GM21576 (cell line): ENCODE measurements around the gene CRLF3.
"Not testable (repeated sequence)": the region's sequence is repeated elsewhere in the genome, so short reads cannot be mapped to it uniquely, and the experiment has no call there.

Experiments
- ATAC-seq: cut with Tn5 transposase; IDR thresholded peaks from one replicate; pipeline ENCODE4 v1.9.1; 2021; ENCODE audit warnings: mild to moderate bottlenecking, moderate library complexity; ENCODE audit not compliant: unreplicated experiment

Gene CRLF3

GRCh38 chr17:30824356-30825145 is at the start of gene CRLF3:
TSS of gene CRLF3 (minus strand) at chr17:30824692. CDS start at chr17:30824651, 41 bp downstream.
- peak; percentile 84 for ATAC-seq

DNA sequence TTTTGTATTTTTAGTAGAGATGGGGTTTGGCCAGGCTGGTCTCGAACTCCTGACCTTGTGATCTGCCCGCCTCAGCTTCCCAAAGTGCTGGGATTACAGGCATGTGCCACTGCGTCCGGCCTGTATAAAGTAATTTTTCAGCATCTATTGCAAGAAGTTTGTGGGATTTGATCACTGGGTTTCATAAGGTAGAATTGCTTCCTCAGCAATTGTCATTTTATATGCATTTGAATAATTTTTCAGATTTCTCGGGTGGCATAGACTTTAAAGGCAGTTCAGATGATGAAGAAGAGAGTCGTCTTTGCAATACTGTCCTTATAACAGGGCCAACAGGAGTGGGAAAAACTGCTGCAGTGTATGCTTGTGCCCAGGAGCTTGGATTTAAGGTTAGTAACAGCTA is 44.5 kb upstream of the CRLF3 start:
- ATAC-seq = no peak

- ATAC-seq = no peak
Measured at GRCh38 chr17:30864636-30865035, 40.1 kb upstream of the CRLF3 start.

- no peak for ATAC-seq
Measured at GRCh38 chr17:30858556-30859250, 34.2 kb upstream of the CRLF3 start.

DNA sequence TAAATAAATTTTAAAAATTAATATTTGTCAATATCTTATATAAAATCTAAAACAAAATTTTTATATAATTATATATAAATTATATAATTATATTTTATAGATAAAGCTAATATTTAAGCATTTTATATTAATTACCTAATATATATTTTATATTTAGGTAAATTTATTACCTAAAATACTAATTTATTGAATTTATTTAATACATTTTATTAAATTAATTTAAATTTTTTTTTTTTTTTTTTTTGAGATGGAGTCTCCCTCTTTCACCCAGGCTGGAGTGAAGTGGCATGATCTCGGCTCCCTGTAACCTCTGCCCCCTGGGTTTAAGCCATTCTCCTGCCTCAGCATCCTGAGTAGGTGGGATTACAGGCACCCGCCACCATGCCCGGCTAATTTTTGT is 29.7 kb upstream of the CRLF3 start:
- no peak for ATAC-seq

DNA sequence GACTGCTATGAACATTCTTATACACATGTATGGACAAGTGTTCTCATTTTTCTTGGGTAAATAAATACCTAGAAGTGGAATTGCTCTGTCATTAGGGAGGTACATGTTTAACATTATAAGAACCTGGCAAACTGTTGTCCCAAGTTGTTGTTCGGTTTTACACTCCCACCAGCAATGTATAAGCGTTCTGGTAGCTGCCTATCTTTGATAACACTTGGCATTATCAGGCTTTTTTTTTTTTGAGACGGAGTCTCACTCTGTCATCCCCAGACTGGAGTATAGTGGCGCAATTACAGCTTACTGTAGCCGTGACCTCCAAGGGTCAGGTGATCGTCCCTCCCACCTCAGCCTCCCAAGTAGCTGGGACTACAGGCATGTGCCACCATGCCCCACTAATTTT is 23.5 kb upstream of the CRLF3 start:
- no peak for ATAC-seq

DNA sequence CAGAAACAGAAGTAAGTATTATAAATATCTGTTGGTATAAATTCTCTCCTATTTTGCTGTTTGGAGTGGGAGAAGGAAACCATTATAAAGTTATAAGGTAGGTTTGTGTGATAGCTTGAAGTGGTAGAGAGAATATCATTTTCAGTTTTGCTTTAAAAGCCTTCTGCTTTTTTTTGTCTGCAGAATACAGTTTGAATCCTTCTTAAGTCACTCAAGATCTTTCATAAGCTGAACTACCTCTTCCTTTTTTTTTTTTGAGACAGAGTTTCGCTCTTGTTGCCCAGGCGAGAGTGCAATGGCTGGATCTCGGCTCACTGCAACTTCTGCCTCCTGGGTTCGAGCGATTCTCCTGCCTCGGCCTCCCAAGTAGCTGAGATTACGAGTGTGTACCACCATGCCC is 16.3 kb upstream of the CRLF3 start:
- ATAC-seq = no peak

DNA sequence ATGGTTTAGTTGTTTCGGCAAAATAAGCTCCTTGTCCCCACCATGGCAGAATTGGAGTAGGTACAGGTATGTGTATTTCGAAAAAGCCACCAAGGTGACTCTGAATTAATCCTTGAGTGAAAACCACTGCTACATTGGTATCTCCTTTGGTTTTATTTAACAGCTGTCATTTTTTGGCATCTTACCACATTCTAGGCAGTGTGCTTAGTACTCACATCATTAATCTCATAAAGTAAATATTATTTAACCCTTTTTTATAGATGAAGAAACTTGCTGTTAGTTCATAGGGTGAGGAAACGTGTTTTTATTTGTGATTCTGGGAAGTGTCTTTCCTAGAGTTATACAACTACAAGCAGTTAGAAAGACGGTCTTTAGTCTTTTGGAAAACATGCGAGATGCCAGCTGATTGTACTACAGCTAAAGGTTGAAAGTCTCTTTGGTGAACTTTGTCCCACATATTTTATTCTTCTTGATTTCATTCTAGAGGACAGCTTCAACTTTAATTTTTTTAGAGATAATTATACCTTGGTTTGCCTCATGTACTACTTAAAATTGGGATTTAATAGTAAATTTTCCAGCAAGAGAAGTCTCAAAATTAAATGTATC is 13.8 kb upstream of the CRLF3 start:
- no peak for ATAC-seq

DNA sequence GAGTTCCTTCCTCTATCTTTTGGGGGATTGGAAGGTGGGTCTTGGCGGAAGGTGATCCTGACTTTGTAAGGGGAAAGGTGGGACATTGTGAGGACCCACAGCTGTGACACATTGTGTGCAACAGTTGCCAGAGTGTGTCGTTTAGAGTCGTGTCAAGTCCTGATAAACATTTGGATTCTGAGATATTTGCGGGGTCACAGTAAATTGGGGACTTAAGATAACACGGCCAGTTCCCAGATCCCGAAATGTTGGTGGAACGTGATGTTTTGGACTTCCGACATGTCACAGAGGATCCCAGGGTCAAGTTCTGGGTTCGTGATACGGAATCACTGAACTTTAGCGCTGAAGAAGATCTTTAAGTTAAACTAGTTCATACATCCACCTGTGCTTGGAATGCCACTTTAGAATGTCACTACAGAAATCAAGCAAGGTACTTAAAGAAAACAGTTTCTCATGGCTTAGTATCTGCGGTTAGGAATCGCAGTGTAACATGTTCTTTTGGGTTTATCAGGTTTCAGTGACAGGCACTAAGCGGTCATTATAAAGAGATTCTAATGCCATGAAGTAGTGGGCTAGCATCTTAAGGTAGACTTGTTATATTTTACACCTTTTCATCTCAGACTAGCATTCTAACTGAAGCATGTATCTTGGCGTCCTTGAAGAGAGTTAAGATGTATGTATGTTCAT is 8.1 kb upstream of the CRLF3 start:
- ATAC-seq = no peak

- peak; percentile 75 for ATAC-seq
Measured at GRCh38 chr17:30831663-30832437, 7.4 kb upstream of the CRLF3 start, which contains the start of gene ATAD5. TSS of gene ATAD5 (plus strand) at chr17:30831966. CDS start at chr17:30832348, 382 bp downstream.

GRCh38 chr17:30831257-30831656 is 6.8 kb upstream of the CRLF3 start:
- ATAC-seq = no peak

GRCh38 chr17:30829022-30829421 is 4.5 kb upstream of the CRLF3 start:
- ATAC-seq = no peak

DNA sequence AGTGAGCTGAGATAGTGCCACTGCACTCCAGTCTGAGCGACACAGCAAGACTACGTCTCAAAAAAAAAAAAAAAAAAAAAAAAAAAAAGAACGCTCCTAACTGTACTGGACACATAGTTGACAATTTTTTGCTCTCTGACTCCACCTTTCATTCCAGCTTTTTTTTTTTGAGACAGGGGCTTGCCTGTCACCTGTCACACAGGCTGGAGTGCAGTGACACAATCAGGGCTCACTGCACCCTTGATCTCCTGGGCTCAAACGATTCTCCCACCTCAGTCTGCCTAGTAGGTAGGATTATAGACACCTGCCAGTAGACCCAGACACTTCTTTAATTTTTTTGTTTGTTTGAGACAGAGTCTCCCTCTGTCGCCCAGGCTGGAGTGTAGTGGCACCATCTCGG is 2.6 kb upstream of the CRLF3 start:
- ATAC-seq = no peak

- peak; percentile 4 for ATAC-seq
Measured at GRCh38 chr17:30824002-30824355, 513 bp downstream of the CRLF3 start.

DNA sequence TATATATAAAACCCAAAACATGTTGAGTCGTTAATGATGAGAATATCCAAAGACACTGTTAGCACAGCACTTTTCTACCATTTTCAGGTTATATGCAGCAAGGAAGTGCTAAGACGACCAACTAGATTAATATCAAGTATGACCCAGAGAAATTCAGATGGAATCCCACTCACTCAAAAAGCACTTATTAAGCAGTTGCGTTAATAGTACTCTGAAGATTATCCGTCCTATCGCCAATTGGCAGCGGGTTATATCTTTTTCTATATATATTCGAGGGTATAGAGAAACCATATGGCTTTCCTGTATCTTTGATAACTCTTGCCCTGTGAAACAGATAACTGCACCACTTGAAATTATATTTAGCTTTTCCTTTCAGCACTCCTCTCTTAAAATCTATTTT is 1.1 kb downstream of the CRLF3 start:
- no peak for ATAC-seq

- not testable (repeated sequence) for ATAC-seq
Measured at GRCh38 chr17:30822919-30823318, 1.6 kb downstream of the CRLF3 start.

- no peak for ATAC-seq
Measured at GRCh38 chr17:30821871-30822723, 2.4 kb downstream of the CRLF3 start.

- ATAC-seq = no peak
Measured at GRCh38 chr17:30819971-30820705, 4.4 kb downstream of the CRLF3 start.

DNA sequence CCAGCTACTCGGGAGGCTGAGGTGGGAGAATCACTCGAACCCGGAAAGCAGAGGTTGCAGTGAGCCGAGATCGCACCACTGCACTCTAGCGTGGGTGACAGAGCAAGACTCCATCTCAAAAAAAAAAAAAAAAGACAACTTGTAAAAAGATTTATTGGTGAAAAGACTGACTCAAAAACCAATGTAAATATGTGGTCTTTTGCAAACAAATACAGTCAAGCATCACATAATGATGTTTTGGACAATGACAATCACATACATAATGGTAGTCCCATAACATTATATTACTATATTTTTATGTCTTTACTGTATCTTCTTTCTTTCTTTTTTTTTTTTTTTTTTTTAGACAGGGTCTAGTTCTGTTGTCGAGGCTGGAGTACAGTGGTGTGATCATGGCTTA is 8.3 kb downstream of the CRLF3 start:
- ATAC-seq = no peak
